B cell (primary cell): Measurements from ENCODE around the gene INSL4. TPM values are rescaled to one million over a fixed set of nuclear protein-coding genes. Genes with fewer than 3 reads are reported as not detected.

Source experiments
- ATAC-seq: fragments of 200-7000 bp; cut with Tn5 transposase; one replicate; pipeline ENCODE4 v1.10.0; 2021; ENCODE audit warnings: low read depth, mild to moderate bottlenecking, moderate number of reproducible peaks, moderate library complexity
- CTCF ChIA-PET: fragments of 350-600 bp; sonication (Branson Sonifier 250); formaldehyde crosslinking; loops from one replicate; lab custom pipeline; 2021; ENCODE audit warnings: antibody characterized with exemption, inconsistent platforms; lab: Charles Lee
- POLR2A ChIA-PET: fragments of 350-600 bp; sonication (Branson Sonifier 250); formaldehyde crosslinking; loops from one replicate; lab custom pipeline; 2021; ENCODE audit warnings: antibody characterized with exemption; lab: Charles Lee
- DNase-seq: peaks from one replicate; pipeline ENCODE4 v3.0.0; 2013
- H2AFZ ChIP-seq: 2 replicates; pipeline ENCODE4 v1.6.1; 2012; ENCODE audit warnings: mild to moderate bottlenecking, low read depth, low read length; ENCODE audit not compliant: insufficient read depth, poor library complexity, severe bottlenecking
- H3K27ac ChIP-seq, 2 donors: 1 replicate in 1 of 2; 2 replicates in 1 of 2; pipeline ENCODE4 v1.5.1; 2012 to 2013; ENCODE audit warnings: low read length in 2 of 2, mild to moderate bottlenecking in 2 of 2, moderate library complexity in 1 of 2
- H3K27me3 ChIP-seq, 4 experiments: fragments of 200-600 bp in 1 of 4; sonication (generic) in 1 of 4; replicated peaks in 1 of 4; 1 replicate in 2 of 4; 2 replicates in 2 of 4; pipeline versions ENCODE4 v1.6.1 to v1.7.0; 2013 to 2016; ENCODE audit warnings: low read length in 3 of 4, mild to moderate bottlenecking in 2 of 4, mixed read lengths in 1 of 4, moderate library complexity in 1 of 4; ENCODE audit not compliant: insufficient read depth in 4 of 4, control insufficient read depth in 3 of 4; ENCODE audit errors: control extremely low read depth in 1 of 4
- H3K36me3 ChIP-seq, 2 experiments: replicated peaks in 1 of 2; 1 replicate in 1 of 2; 2 replicates in 1 of 2; pipeline versions ENCODE4 v1.6.1 to v1.7.1; 2013; ENCODE audit warnings: low read length in 1 of 2; ENCODE audit not compliant: insufficient read depth in 2 of 2, control insufficient read depth in 1 of 2; ENCODE audit errors: control extremely low read depth in 1 of 2, extremely low read depth in 1 of 2
- H3K4me1 ChIP-seq, 2 donors: fragments of 200-600 bp in 1 of 2; sonication (generic) in 1 of 2; 1 replicate in 1 of 2; 2 replicates in 1 of 2; pipeline versions ENCODE4 v1.5.1 to v1.6.1; 2013 to 2017; ENCODE audit warnings: low read length in 2 of 2; ENCODE audit not compliant: control insufficient read depth in 2 of 2, insufficient read depth in 2 of 2
- H3K4me2 ChIP-seq: replicated peaks from 2 replicates; pipeline ENCODE3; 2012; ENCODE audit warnings: mild to moderate bottlenecking, low read depth, low read length; ENCODE audit not compliant: poor library complexity, severe bottlenecking
- H3K4me3 ChIP-seq, 5 experiments: fragments of 200-600 bp in 1 of 5; sonication (generic) in 1 of 5; 1 replicate in 3 of 5; 2 replicates in 2 of 5; pipeline versions ENCODE4 v1.5.1 to v1.7.0; 2011 to 2016; ENCODE audit warnings: low read length in 4 of 5, mild to moderate bottlenecking in 4 of 5, low read depth in 2 of 5, control low read depth in 1 of 5, moderate library complexity in 1 of 5; ENCODE audit not compliant: insufficient read depth in 1 of 5; ENCODE audit errors: control extremely low read depth in 1 of 5, extremely low read depth in 1 of 5
- H3K79me2 ChIP-seq: fragments of 200-600 bp; sonication (generic); one replicate; pipeline ENCODE4 v1.6.0; 2016; ENCODE audit warnings: low read length; ENCODE audit not compliant: control insufficient read depth, insufficient read depth
- H3K9ac ChIP-seq: fragments of 200-600 bp; sonication (generic); 2 replicates; pipeline ENCODE4 v1.6.1; 2017; ENCODE audit warnings: mild to moderate bottlenecking, low read length, moderate library complexity
- H3K9me3 ChIP-seq, 3 donors: one replicate each; pipeline versions ENCODE4 v1.6.1 to v1.7.1; 2013; ENCODE audit warnings: low read length in 2 of 3; ENCODE audit not compliant: control insufficient read depth in 2 of 3, insufficient read depth in 1 of 3; ENCODE audit errors: control extremely low read depth in 1 of 3
- H4K20me1 ChIP-seq: 2 replicates; pipeline ENCODE4 v1.6.0; 2012; ENCODE audit warnings: mild to moderate bottlenecking, low read length; ENCODE audit not compliant: insufficient read depth, control insufficient read depth, poor library complexity, severe bottlenecking
- H3K27ac Mint-ChIP-seq: one replicate; pipeline ENCODE4 v1.8.0; 2021; ENCODE audit warnings: mixed read lengths
- H3K27me3 Mint-ChIP-seq: one replicate; pipeline ENCODE4 v1.8.0; 2021; ENCODE audit warnings: mixed read lengths
- H3K4me1 Mint-ChIP-seq: one replicate; pipeline ENCODE4 v1.8.0; 2021; ENCODE audit warnings: mixed read lengths
- H3K4me3 Mint-ChIP-seq: one replicate; pipeline ENCODE4 v1.8.0; 2021; ENCODE audit warnings: mixed read lengths
- H3K9me3 Mint-ChIP-seq: one replicate; pipeline ENCODE4 v1.8.0; 2022; ENCODE audit warnings: mixed read lengths; ENCODE audit not compliant: insufficient read depth
- CTCF ChIP-seq: fragments of 200-600 bp; IDR thresholded peaks from one replicate; pipeline ENCODE4 v1.8.0; 2022; ENCODE audit warnings: antibody characterized with exemption, mild to moderate bottlenecking
- EZH2 ChIP-seq: IDR thresholded peaks from 2 replicates; pipeline ENCODE4 v1.6.1; 2012; ENCODE audit warnings: borderline replicate concordance, low read depth, mild to moderate bottlenecking, moderate library complexity, low read length; ENCODE audit not compliant: insufficient read depth, poor library complexity, severe bottlenecking
- WGBS: methylation state at CpG from one replicate; pipeline ENCODE4 v1.1.5; 2013; ENCODE audit warnings: missing lambda C conversion rate; ENCODE audit not compliant: insufficient coverage; 5-methylcytosine and 5-hydroxymethylcytosine counted together
- intact Hi-C: fragments of 100-400 bp; cut with micrococcal nuclease; formaldehyde crosslinking; loops from one replicate; pipeline ENCODE4 v1.10.0; 2022
- polyA plus RNA-seq: library from polyadenylated mRNA; depleted of rRNA; stranded (reverse); fragments of >200 nt; gene quantifications from 2 replicates; pipeline ENCODE4 v1.2.3, GENCODE V29; 2012
- total RNA-seq, 2 donors: library from RNA; stranded (reverse); fragments of 120-200 nt in 1 of 2; gene quantifications; 1 replicate in 1 of 2; 2 replicates in 1 of 2; pipeline versions ENCODE4 v1.2.3 to v1.2.4, GENCODE V29; 2013 to 2022

Gene INSL4
- total and polyA plus RNA-seq, 2 donors (not counting 1 experiment from before 2014, with no cell fraction given), result not detected

DNA sequence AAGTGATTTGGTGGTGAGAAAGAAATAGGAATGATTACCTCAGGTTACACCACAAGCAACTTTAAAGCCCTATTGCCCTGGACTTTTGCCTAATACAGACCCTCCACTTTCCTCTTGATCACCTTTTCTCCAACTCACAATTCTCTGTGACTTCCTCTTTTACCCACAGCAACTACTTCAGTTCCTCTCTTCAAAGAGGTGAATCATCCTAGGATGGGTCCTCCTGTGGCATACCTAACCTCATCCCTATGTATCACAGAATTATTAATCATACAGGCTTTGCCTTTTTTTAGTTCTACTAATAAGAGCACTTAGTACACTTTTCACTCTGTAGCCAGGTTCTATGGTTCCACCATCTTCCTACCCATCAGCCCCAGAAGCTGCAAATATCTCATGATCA lies 26.1 kb upstream of the INSL4 start:
- Mint-ChIP-seq H3K27me3 (peaks cover 18% of the 10 kb centered on the region), H3K9me3 (no peaks in the 10 kb centered on the region), H3K4me3 (no peak overlapping the region), H3K4me1 (no peaks in the 10 kb centered on the region), H3K27ac (no peak overlapping the region)
- intact Hi-C loops, result no loop called here
- Histone ChIP-seq H3K4me3 (no peak overlapping the region), H4K20me1 (no peaks in the 10 kb centered on the region), H3K79me2 (no peaks in the 10 kb centered on the region), H3K9me3 (no peaks in the 10 kb centered on the region), H3K27me3 (no peaks in the 10 kb centered on the region), H3K4me1 (no peaks in the 10 kb centered on the region), H2AFZ (no peak overlapping the region), H3K4me2 (no peak overlapping the region), H3K9ac (no peak overlapping the region), H3K36me3 (no peaks in the 10 kb centered on the region), H3K27ac (no peak overlapping the region)
- DNase-seq (no peak), ATAC-seq (no peak)
- ChIA-PET POLR2A (no interaction called here), CTCF (no interaction called here)
- TF ChIP-seq CTCF (no peak), EZH2 (no peak)

- Mint-ChIP-seq H3K4me3 (no peak overlapping the region), H3K4me1 (no peaks in the 10 kb centered on the region), H3K27me3 (peaks cover 36% of the 10 kb centered on the region), H3K9me3 (no peaks in the 10 kb centered on the region), H3K27ac (no peak overlapping the region)
- no peak overlapping the region for H3K4me2 ChIP-seq
- no peak for TF ChIP-seq EZH2
- no peak for TF ChIP-seq CTCF
- CTCF ChIA-PET, result no interaction called here
- ATAC-seq (no peak), DNase-seq (no peak)
- no peak overlapping the region for H3K27ac ChIP-seq
- H2AFZ ChIP-seq, result no peak overlapping the region
- no peaks in the 10 kb centered on the region for H4K20me1 ChIP-seq
- H3K4me1 ChIP-seq, result no peaks in the 10 kb centered on the region
- 92% methylated on average over 10 of the region's 10 CpGs for WGBS
- H3K9ac ChIP-seq, result no peak overlapping the region
- H3K79me2 ChIP-seq, result no peaks in the 10 kb centered on the region
- POLR2A ChIA-PET, result no interaction called here
- H3K4me3 ChIP-seq, result no peak overlapping the region
- H3K36me3 ChIP-seq, result no peaks in the 10 kb centered on the region
- intact Hi-C loops, result no loop called here
- no peaks in the 10 kb centered on the region for H3K9me3 ChIP-seq
- peaks cover 0 to 3% (median 0%) of the 10 kb centered on the region in 4 experiments for H3K27me3 ChIP-seq
Observed at GRCh38 chr9:5230554-5230953, 665 bp upstream of the INSL4 start.
